K562 (cell line): ENCODE results near the gene MAGED4. TPM values are rescaled to one million over a fixed set of nuclear protein-coding genes. Genes with fewer than 3 reads are reported as not detected.

Experiments used
- ATAC-seq: fragments of 200-7000 bp; cut with Tn5 transposase; 3 replicates; pipeline ENCODE4 v1.9.1; 2020; ENCODE audit warnings: moderate library complexity
- BruUV-seq: library from RNA; stranded (reverse); fragments of 400-500 nt; replicated peaks from 2 replicates; lab custom pipeline; 2021; lab: Mats Ljungman, UMichigan
- CTCF ChIA-PET: fragments of 300-600 bp; formaldehyde crosslinking; extraction: SDS; loops from one replicate; lab custom pipeline; 2021; ENCODE audit warnings: low intra/inter-chr PET ratio; lab: Yijun Ruan, JAX
- POLR2A ChIA-PET: fragments of 300-600, 350-650 bp; sonication (Branson Sonifier 250); formaldehyde crosslinking; extraction: SDS; loops from one replicate; lab custom pipeline; 2021; ENCODE audit warnings: antibody characterized with exemption, inconsistent platforms; lab: Yijun Ruan, JAX
- DNase-seq, 4 experiments: peaks; one replicate each; pipeline versions ENCODE4 v3.0.0 to v3.0.0-alpha.2; 2011 to 2018; ENCODE audit warnings: low spot score in 3 of 4, mixed read lengths in 3 of 4; ENCODE audit errors: extremely low read depth in 1 of 4
- FAIRE-seq: peaks from 2 replicates; lab custom pipeline; 2011; peaks lifted over from hg19 to GRCh38; lab: Jason Lieb, UNC
- H2AFZ ChIP-seq: 2 replicates; pipeline ENCODE4 v1.6.0; 2011; ENCODE audit warnings: low read depth, low read length, control low read depth, inconsistent platforms
- H3K27ac ChIP-seq: fragments of 200-600 bp; 3 replicates; pipeline ENCODE4 v1.8.0; 2011; ENCODE audit warnings: low read depth, mild to moderate bottlenecking, control low read depth, inconsistent platforms, low read length, moderate library complexity, mixed read lengths; ENCODE audit errors: extremely low read depth
- H3K27me3 ChIP-seq, 2 experiments: fragments of 300-600 bp in 1 of 2; 2 replicates in 1 of 2; 3 replicates in 1 of 2; pipeline versions ENCODE4 v1.6.0 to v1.8.0; 2011; ENCODE audit warnings: inconsistent platforms in 2 of 2, low read length in 2 of 2, mild to moderate bottlenecking in 1 of 2, mixed read lengths in 1 of 2, moderate library complexity in 1 of 2; ENCODE audit not compliant: control insufficient read depth in 2 of 2, insufficient read depth in 2 of 2
- H3K36me3 ChIP-seq: fragments of 300-600 bp; 3 replicates; pipeline ENCODE4 v1.8.0; 2011; ENCODE audit warnings: mild to moderate bottlenecking, low read length, inconsistent platforms; ENCODE audit not compliant: control insufficient read depth, insufficient read depth
- H3K4me1 ChIP-seq, 2 experiments: fragments of 200-600 bp in 1 of 2; replicated peaks in 1 of 2; 2 replicates in 1 of 2; 3 replicates in 1 of 2; pipeline versions ENCODE4 v1.5.1 to v1.8.0; 2011; ENCODE audit warnings: inconsistent platforms in 2 of 2, low read length in 2 of 2, mild to moderate bottlenecking in 1 of 2, mixed read lengths in 1 of 2, moderate library complexity in 1 of 2; ENCODE audit not compliant: control insufficient read depth in 2 of 2, insufficient read depth in 2 of 2
- H3K4me2 ChIP-seq: 2 replicates; pipeline ENCODE4 v1.6.1; 2011; ENCODE audit warnings: low read length, control low read depth, inconsistent platforms, mixed read lengths; ENCODE audit not compliant: insufficient read depth
- H3K4me3 ChIP-seq: fragments of 200-600 bp; sonication (generic), shearing (Covaris generic); 2 replicates; pipeline ENCODE4 v1.5.1; 2016; ENCODE audit warnings: control low read depth, inconsistent platforms
- H3K79me2 ChIP-seq: fragments of 200-600 bp; 3 replicates; pipeline ENCODE4 v1.8.0; 2011; ENCODE audit warnings: low read length, inconsistent platforms; ENCODE audit not compliant: control insufficient read depth, insufficient read depth
- H3K9ac ChIP-seq, 2 experiments: 2 replicates each; pipeline versions ENCODE4 v1.6.0 to v1.6.1; 2011; ENCODE audit warnings: low read depth in 2 of 2, low read length in 2 of 2, control low read depth in 1 of 2, inconsistent platforms in 1 of 2, mild to moderate bottlenecking in 1 of 2, mixed read lengths in 1 of 2; ENCODE audit not compliant: insufficient read depth in 1 of 2
- H3K9me1 ChIP-seq: one replicate; pipeline ENCODE4 v1.6.0; 2011; ENCODE audit warnings: inconsistent platforms, mild to moderate bottlenecking, low read length, moderate library complexity; ENCODE audit not compliant: control insufficient read depth, insufficient read depth
- H3K9me3 ChIP-seq: replicated peaks from 2 replicates; pipeline ENCODE4 v1.5.1; 2011; ENCODE audit warnings: low read depth, low read length, inconsistent platforms; ENCODE audit not compliant: control insufficient read depth, insufficient read depth
- H4K20me1 ChIP-seq: replicated peaks from 2 replicates; pipeline ENCODE4 v1.6.1; 2011; ENCODE audit warnings: low read length, inconsistent platforms, mixed read lengths; ENCODE audit not compliant: control insufficient read depth, insufficient read depth
- SMARCC2 ChIP-seq: fragments of 450-650 bp; IDR thresholded peaks from 2 replicates; pipeline ENCODE4 v1.6.1; 2017; ENCODE audit warnings: antibody characterized with exemption, moderate library complexity, mild to moderate bottlenecking, low read depth
- TEAD4 ChIP-seq, 2 experiments: sonication (generic) in 1 of 2; formaldehyde crosslinking in 1 of 2; IDR thresholded peaks; 2 replicates each; pipeline versions ENCODE4 v1.6.1 to v1.8.0; 2012 to 2022; ENCODE audit warnings: borderline replicate concordance in 1 of 2, inconsistent platforms in 1 of 2, low read length in 1 of 2, mild to moderate bottlenecking in 1 of 2, missing genetic modification reagents in 1 of 2
- in situ Hi-C: fragments of 300-500 bp; cut with MboI; formaldehyde crosslinking; loops from 4 replicates; pipeline ENCODE4 v1.15.0; 2018; ENCODE audit warnings: inconsistent platforms, mixed read lengths
- intact Hi-C: fragments of 100-400 bp; cut with micrococcal nuclease; formaldehyde crosslinking; loops from 2 replicates; pipeline ENCODE4 v1.14.2; 2022
- polyA plus RNA-seq, 8 experiments: library from polyadenylated mRNA; depleted of rRNA in 4 of 8; stranded (reverse) in 5 of 8; unstranded in 3 of 8; fragments of >200 nt; fragmentation: Nextera tagmentation in 2 of 8; fragmentation: Illumina TruSeq in 1 of 8; extraction: Ambion mirVana in 2 of 8; extraction: Trizol in 1 of 8; gene quantifications; 2 replicates each; pipeline versions ENCODE4 v1.2.1 to v1.2.3, GENCODE V29; 2011 to 2014; ENCODE audit warnings: inconsistent platforms in 1 of 8, missing spikeins in 1 of 8
- small RNA-seq: library from RNA; depleted of rRNA; stranded (forward); fragments of <200 nt; gene quantifications from one replicate; pipeline ENCODE3, GENCODE V24; 2014
- total RNA-seq, 7 experiments: library from RNA; depleted of rRNA in 6 of 7; stranded (reverse); fragments of >200 nt in 6 of 7; fragmentation: Illumina TruSeq in 2 of 7; extraction: Trizol in 2 of 7; gene quantifications; 2 replicates each; pipeline versions ENCODE4 v1.2.1 to v1.2.3, GENCODE V29; 2011 to 2021; ENCODE audit warnings: low replicate concordance in 1 of 7
- TF ChIP-seq, protein P1 (sequence below), 2 experiments: fragments of 450-650 bp; formaldehyde crosslinking in 1 of 2; IDR thresholded peaks; 2 replicates each; pipeline versions ENCODE4 v1.4.0 to v1.6.1; 2014 to 2020; ENCODE audit warnings: mild to moderate bottlenecking in 2 of 2, borderline replicate concordance in 1 of 2, low read depth in 1 of 2

The MAGED4 gene
- total and polyA plus RNA-seq, 9 of the 15 experiments (the other 6 are each of a cell fraction or from before 2014, with no cell fraction given): not detected

DNA sequence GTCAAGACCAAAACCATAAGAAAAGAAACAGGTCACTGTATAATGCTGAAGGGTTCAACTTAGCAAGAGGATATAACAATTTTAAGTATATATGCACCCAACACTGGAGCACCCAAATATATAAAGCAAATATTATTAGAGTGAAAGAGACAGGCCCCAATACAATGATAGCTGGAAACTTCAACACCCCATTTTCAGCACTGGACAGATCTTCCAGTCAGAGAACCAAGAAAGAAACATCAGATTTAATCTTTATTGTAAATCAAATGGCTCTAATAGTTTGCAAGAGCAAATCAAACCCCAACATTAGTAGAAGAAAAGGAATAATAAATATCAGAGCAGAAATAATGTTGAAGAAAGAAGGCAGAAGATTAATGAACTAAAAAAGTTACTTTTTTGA, 36.2 kb downstream of the MAGED4 start:
- TF ChIP-seq, protein P1, sequence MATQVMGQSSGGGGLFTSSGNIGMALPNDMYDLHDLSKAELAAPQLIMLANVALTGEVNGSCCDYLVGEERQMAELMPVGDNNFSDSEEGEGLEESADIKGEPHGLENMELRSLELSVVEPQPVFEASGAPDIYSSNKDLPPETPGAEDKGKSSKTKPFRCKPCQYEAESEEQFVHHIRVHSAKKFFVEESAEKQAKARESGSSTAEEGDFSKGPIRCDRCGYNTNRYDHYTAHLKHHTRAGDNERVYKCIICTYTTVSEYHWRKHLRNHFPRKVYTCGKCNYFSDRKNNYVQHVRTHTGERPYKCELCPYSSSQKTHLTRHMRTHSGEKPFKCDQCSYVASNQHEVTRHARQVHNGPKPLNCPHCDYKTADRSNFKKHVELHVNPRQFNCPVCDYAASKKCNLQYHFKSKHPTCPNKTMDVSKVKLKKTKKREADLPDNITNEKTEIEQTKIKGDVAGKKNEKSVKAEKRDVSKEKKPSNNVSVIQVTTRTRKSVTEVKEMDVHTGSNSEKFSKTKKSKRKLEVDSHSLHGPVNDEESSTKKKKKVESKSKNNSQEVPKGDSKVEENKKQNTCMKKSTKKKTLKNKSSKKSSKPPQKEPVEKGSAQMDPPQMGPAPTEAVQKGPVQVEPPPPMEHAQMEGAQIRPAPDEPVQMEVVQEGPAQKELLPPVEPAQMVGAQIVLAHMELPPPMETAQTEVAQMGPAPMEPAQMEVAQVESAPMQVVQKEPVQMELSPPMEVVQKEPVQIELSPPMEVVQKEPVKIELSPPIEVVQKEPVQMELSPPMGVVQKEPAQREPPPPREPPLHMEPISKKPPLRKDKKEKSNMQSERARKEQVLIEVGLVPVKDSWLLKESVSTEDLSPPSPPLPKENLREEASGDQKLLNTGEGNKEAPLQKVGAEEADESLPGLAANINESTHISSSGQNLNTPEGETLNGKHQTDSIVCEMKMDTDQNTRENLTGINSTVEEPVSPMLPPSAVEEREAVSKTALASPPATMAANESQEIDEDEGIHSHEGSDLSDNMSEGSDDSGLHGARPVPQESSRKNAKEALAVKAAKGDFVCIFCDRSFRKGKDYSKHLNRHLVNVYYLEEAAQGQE (IDR thresholded peaks at IDR 0.05; ENCODE audit: borderline replicate concordance): peak; percentile 24; the same call in 1 of the 2 replicates
- TF ChIP-seq, protein P1 (CRISPR knock-in tag; IDR thresholded peaks at IDR 0.05; ENCODE audit: low read depth): no peak
- TF ChIP-seq TEAD4 (IDR thresholded peaks at IDR 0.05; ENCODE audit: low read length) (no peak), TEAD4 (CRISPR knock-in tag; IDR thresholded peaks at IDR 0.05; ENCODE audit: borderline replicate concordance) (no peak), SMARCC2 (no peak)
- Histone ChIP-seq H3K79me2 (no peaks in the 10 kb centered on the region), H3K27me3 (no peaks in the 10 kb centered on the region), H3K9me1 (no peaks in the 10 kb centered on the region), H3K36me3 (no peaks in the 10 kb centered on the region), H3K9me3 (no peaks in the 10 kb centered on the region), H3K27ac (no peak overlapping the region), H2AFZ (no peak overlapping the region), H3K4me3 (no peak overlapping the region), H3K4me1 (no peaks in the 10 kb centered on the region), H4K20me1 (no peaks in the 10 kb centered on the region), H3K9ac (no peak overlapping the region), H3K4me2 (no peak overlapping the region)
- no TSS peak for BruUV-seq
- no peak for ATAC-seq
- ChIA-PET CTCF (no interaction called here), POLR2A (no interaction called here)
- FAIRE-seq: no peak
- no peak for DNase-seq
- in situ Hi-C loops (no loop called here), intact Hi-C loops (no loop called here)

Small RNAs within 50 kb of the gene (small RNA-seq; reads per million reads assigned to genes)
- gene SNORA11D: not detected

Other genes with a start within 250 kb of the MAGED4 start
- gene MAGED4B, start 115.7 kb upstream of the MAGED4 start, total RNA-seq (2014; rRNA removed): not detected in 2 replicates
- gene MAGED4B, start 115.7 kb upstream of the MAGED4 start, total RNA-seq (2014; rRNA removed; fragmentation: Illumina TruSeq; extraction: Trizol): not detected in 2 replicates
- not detected in 2 replicates for gene MAGED4B, start 115.7 kb upstream of the MAGED4 start, total RNA-seq (2015; rRNA removed; fragmentation: Illumina TruSeq; extraction: Trizol)
- 0.54 TPM in 1 of 2 replicates, not detected in the other for gene MAGED4B, start 115.7 kb upstream of the MAGED4 start, total RNA-seq (2021)
- not detected in 2 replicates for gene MAGED4B, start 115.7 kb upstream of the MAGED4 start, polyA plus RNA-seq (2011; rRNA removed)
- gene MAGED4B, start 115.7 kb upstream of the MAGED4 start, polyA plus RNA-seq (2014; fragmentation: Illumina TruSeq; extraction: Trizol): not detected in 2 replicates
- not detected for gene MAGED4B, start 115.7 kb upstream of the MAGED4 start, polyA plus RNA-seq (2014; fragmentation: Nextera tagmentation; extraction: Ambion mirVana)
- gene MAGED4B, start 115.7 kb upstream of the MAGED4 start, polyA plus RNA-seq (2014; rRNA removed): not detected in 2 replicates
- not detected in 2 replicates for gene XAGE2, start 184.1 kb downstream of the MAGED4 start, total RNA-seq (2014; rRNA removed)
- 0.36 TPM in 1 of 2 replicates, not detected in the other for gene XAGE2, start 184.1 kb downstream of the MAGED4 start, total RNA-seq (2014; rRNA removed; fragmentation: Illumina TruSeq; extraction: Trizol)
- gene XAGE2, start 184.1 kb downstream of the MAGED4 start, total RNA-seq (2015; rRNA removed; fragmentation: Illumina TruSeq; extraction: Trizol): not detected in 2 replicates
- not detected in 2 replicates for gene XAGE2, start 184.1 kb downstream of the MAGED4 start, total RNA-seq (2021)
- gene XAGE2, start 184.1 kb downstream of the MAGED4 start, polyA plus RNA-seq (2011; rRNA removed): not detected in 2 replicates
- gene XAGE2, start 184.1 kb downstream of the MAGED4 start, polyA plus RNA-seq (2014; fragmentation: Illumina TruSeq; extraction: Trizol): not detected in 2 replicates
- under 1 TPM; 0.14 to 0.21 TPM for gene XAGE2, start 184.1 kb downstream of the MAGED4 start, polyA plus RNA-seq (2014; fragmentation: Nextera tagmentation; extraction: Ambion mirVana)
- not detected in 2 replicates for gene XAGE2, start 184.1 kb downstream of the MAGED4 start, polyA plus RNA-seq (2014; rRNA removed)